NCI-H128 (cell line): Measurements from ENCODE around the gene POTEC.
"Not testable (repeated sequence)": the region's sequence is repeated elsewhere in the genome, so short reads cannot be mapped to it uniquely, and the experiment has no call there.

Source experiments
- DNase-seq: peaks from one replicate; lab custom pipeline; 2025; ENCODE audit not compliant: unreplicated experiment; lab: John Stamatoyannopoulos, UW

POTEC gene

GRCh38 chr18:14543446-14543964 lies at the start of gene POTEC:
TSS of gene POTEC (minus strand) at chr18:14543600. CDS start at chr18:14543146, 454 bp downstream.
- not testable (repeated sequence) for DNase-seq

- DNase-seq, result no peak
Observed at GRCh38 chr18:14577971-14578370, 34.6 kb upstream of the POTEC start.

GRCh38 chr18:14559502-14559901 lies 16.1 kb upstream of the POTEC start:
- not testable (repeated sequence) for DNase-seq

GRCh38 chr18:14531659-14532058 lies 11.7 kb downstream of the POTEC start:
- DNase-seq, result not testable (repeated sequence)

GRCh38 chr18:14510707-14511106 lies 32.7 kb downstream of the POTEC start:
- DNase-seq, result not testable (repeated sequence)

GRCh38 chr18:14503691-14504090 lies 39.7 kb downstream of the POTEC start:
- DNase-seq, result not testable (repeated sequence)

GRCh38 chr18:14501894-14502293 lies 41.5 kb downstream of the POTEC start:
- not testable (repeated sequence) for DNase-seq

- DNase-seq, result not testable (repeated sequence)
Observed at GRCh38 chr18:14489256-14490014, 54.0 kb downstream of the POTEC start.

- not testable (repeated sequence) for DNase-seq
Observed at GRCh38 chr18:14488789-14489188, 54.6 kb downstream of the POTEC start.

- not testable (repeated sequence) for DNase-seq
Observed at GRCh38 chr18:14486926-14487580, 56.3 kb downstream of the POTEC start.

GRCh38 chr18:14479076-14479475 lies 64.3 kb downstream of the POTEC start:
- DNase-seq, result not testable (repeated sequence)

GRCh38 chr18:14475520-14475919 lies 67.9 kb downstream of the POTEC start:
- not testable (repeated sequence) for DNase-seq

- DNase-seq, result not testable (repeated sequence)
Observed at GRCh38 chr18:14474752-14475151, 68.6 kb downstream of the POTEC start.

GRCh38 chr18:14474007-14474720 lies 69.2 kb downstream of the POTEC start:
- not testable (repeated sequence) for DNase-seq

GRCh38 chr18:14473250-14474006 lies 70.0 kb downstream of the POTEC start:
- not testable (repeated sequence) for DNase-seq

- not testable (repeated sequence) for DNase-seq
Observed at GRCh38 chr18:14471286-14471685, 72.1 kb downstream of the POTEC start.

- not testable (repeated sequence) for DNase-seq
Observed at GRCh38 chr18:14470446-14470845, 73.0 kb downstream of the POTEC start.

GRCh38 chr18:14470046-14470445 lies 73.4 kb downstream of the POTEC start:
- not testable (repeated sequence) for DNase-seq

GRCh38 chr18:14465989-14466388 lies 77.4 kb downstream of the POTEC start:
- DNase-seq, result not testable (repeated sequence)
